Osteoblast (primary cell): ENCODE results near the gene ZNF674. TPM values are rescaled to one million over a fixed set of nuclear protein-coding genes. Genes with fewer than 3 reads are reported as not detected.

Source experiments
- DNase-seq: peaks from one replicate; pipeline ENCODE4 v3.0.0; 2011; ENCODE audit warnings: low spot score, mixed read lengths; ENCODE audit not compliant: insufficient read length; ENCODE audit errors: missing footprints
- H2AFZ ChIP-seq: 2 replicates; pipeline ENCODE4 v1.6.0; 2011; ENCODE audit warnings: mild to moderate bottlenecking, low read length
- H3K27ac ChIP-seq: 2 replicates; pipeline ENCODE4 v1.5.1; 2011; ENCODE audit warnings: mild to moderate bottlenecking, low read depth, low read length, moderate library complexity
- H3K27me3 ChIP-seq: 2 replicates; pipeline ENCODE4 v1.6.0; 2012; ENCODE audit warnings: mild to moderate bottlenecking, control low read depth, inconsistent platforms, low read length, moderate library complexity; ENCODE audit not compliant: insufficient read depth
- H3K36me3 ChIP-seq: 2 replicates; pipeline ENCODE4 v1.5.1; 2011; ENCODE audit warnings: mild to moderate bottlenecking, low read length, control low read depth, moderate library complexity; ENCODE audit not compliant: insufficient read depth
- H3K4me1 ChIP-seq: 2 replicates; pipeline ENCODE4 v1.5.1; 2011; ENCODE audit warnings: mild to moderate bottlenecking, low read length, control low read depth, moderate library complexity; ENCODE audit not compliant: insufficient read depth
- H3K4me2 ChIP-seq: 2 replicates; pipeline ENCODE4 v1.6.0; 2011; ENCODE audit warnings: mild to moderate bottlenecking, low read length; ENCODE audit not compliant: insufficient read depth
- H3K4me3 ChIP-seq: fragments of 200-600 bp; sonication (generic); 3 replicates; pipeline ENCODE4 v1.5.1; 2012; ENCODE audit warnings: mild to moderate bottlenecking, low read length, inconsistent platforms; ENCODE audit not compliant: insufficient read depth
- H3K79me2 ChIP-seq: 2 replicates; pipeline ENCODE4 v1.6.0; 2012; ENCODE audit warnings: mild to moderate bottlenecking, low read length, control low read depth, inconsistent platforms; ENCODE audit not compliant: insufficient read depth
- H3K9me3 ChIP-seq: 2 replicates; pipeline ENCODE4 v1.5.1; 2011; ENCODE audit warnings: low read depth, low read length, control low read depth
- H4K20me1 ChIP-seq: 2 replicates; pipeline ENCODE4 v1.6.0; 2012; ENCODE audit warnings: mild to moderate bottlenecking, low read length, control low read depth; ENCODE audit not compliant: insufficient read depth
- CTCF ChIP-seq: IDR thresholded peaks from 2 replicates; pipeline ENCODE4 v1.5.1; 2011; ENCODE audit warnings: mild to moderate bottlenecking, low read depth, low read length, moderate library complexity; ENCODE audit errors: extremely low read depth
- total RNA-seq: library from RNA; depleted of rRNA; stranded (reverse); fragments of >200 nt; gene quantifications from 2 replicates; pipeline ENCODE4 v1.2.3, GENCODE V29; 2012

Gene ZNF674
- total RNA-seq, 1 donor = 4.7 TPM

- TF ChIP-seq CTCF = no peak
- Histone ChIP-seq H3K4me2 (peak overlapping the region; percentile 41), H2AFZ (no peak overlapping the region), H3K4me1 (peaks cover 50% of the 10 kb centered on the region), H3K27me3 (no peaks in the 10 kb centered on the region), H3K36me3 (no peaks in the 10 kb centered on the region), H3K4me3 (peak overlapping the region; percentile 37), H3K27ac (peak overlapping the region; percentile 47), H3K9me3 (no peaks in the 10 kb centered on the region), H4K20me1 (no peaks in the 10 kb centered on the region), H3K79me2 (peaks cover 11% of the 10 kb centered on the region)
- no peak for DNase-seq
Measured at GRCh38 chrX:46587158-46587557, 41.9 kb upstream of the ZNF674 start.

- Histone ChIP-seq H3K79me2 (peaks cover 18% of the 10 kb centered on the region), H3K36me3 (no peaks in the 10 kb centered on the region), H3K9me3 (no peaks in the 10 kb centered on the region), H3K4me3 (no peak overlapping the region), H2AFZ (no peak overlapping the region), H3K27ac (no peak overlapping the region), H3K4me2 (no peak overlapping the region), H3K27me3 (no peaks in the 10 kb centered on the region), H4K20me1 (no peaks in the 10 kb centered on the region), H3K4me1 (peaks cover 50% of the 10 kb centered on the region)
- no peak for DNase-seq
- no peak for TF ChIP-seq CTCF
Measured at GRCh38 chrX:46584736-46585135, 39.5 kb upstream of the ZNF674 start.

GRCh38 chrX:46582966-46583365, 37.7 kb upstream of the ZNF674 start:
- Histone ChIP-seq H3K9me3 (no peaks in the 10 kb centered on the region), H3K36me3 (no peaks in the 10 kb centered on the region), H3K79me2 (peaks cover 34% of the 10 kb centered on the region), H3K4me3 (no peak overlapping the region), H3K4me2 (peak overlapping the region; percentile 60), H3K27me3 (no peaks in the 10 kb centered on the region), H2AFZ (no peak overlapping the region), H3K4me1 (peaks cover 34% of the 10 kb centered on the region), H3K27ac (peak overlapping the region; percentile 93), H4K20me1 (no peaks in the 10 kb centered on the region)
- TF ChIP-seq CTCF = no peak
- no peak for DNase-seq

GRCh38 chrX:46582325-46582724, 37.1 kb upstream of the ZNF674 start:
- Histone ChIP-seq H2AFZ (no peak overlapping the region), H3K4me1 (peaks cover 33% of the 10 kb centered on the region), H3K36me3 (no peaks in the 10 kb centered on the region), H3K27me3 (no peaks in the 10 kb centered on the region), H4K20me1 (no peaks in the 10 kb centered on the region), H3K4me2 (peak overlapping the region; percentile 60), H3K27ac (peak overlapping the region; percentile 93), H3K79me2 (peaks cover 34% of the 10 kb centered on the region), H3K9me3 (no peaks in the 10 kb centered on the region), H3K4me3 (no peak overlapping the region)
- DNase-seq = no peak
- TF ChIP-seq CTCF = no peak
